ENCODE results near the gene RNGTT.

RNGTT gene

GRCh38 chr6:88584581-88585275 lies 378.7 kb downstream of the RNGTT start:
- no peak for DNase-seq

DNA sequence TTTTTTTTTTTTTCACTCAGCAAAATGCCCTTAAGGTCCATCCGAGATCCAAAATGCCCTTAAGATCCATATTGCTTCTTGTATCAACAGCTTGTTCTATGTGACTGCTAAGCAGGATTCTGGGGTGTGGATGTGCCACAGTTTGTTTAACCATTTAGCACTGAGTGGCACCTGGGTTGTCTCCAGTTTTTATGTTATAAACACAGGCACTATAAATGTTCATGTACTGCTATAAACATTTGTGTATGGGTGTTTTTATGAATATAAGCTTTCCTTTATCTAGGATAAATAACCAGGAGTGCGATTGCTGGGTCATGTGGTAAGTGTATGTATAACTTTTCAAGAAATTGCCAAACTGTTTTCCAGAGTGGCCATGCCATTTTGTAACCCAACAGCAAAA lies 386.0 kb downstream of the RNGTT start:
- no peak for DNase-seq

GRCh38 chr6:88575536-88575935 lies 387.9 kb downstream of the RNGTT start:
- no peak for DNase-seq

DNA sequence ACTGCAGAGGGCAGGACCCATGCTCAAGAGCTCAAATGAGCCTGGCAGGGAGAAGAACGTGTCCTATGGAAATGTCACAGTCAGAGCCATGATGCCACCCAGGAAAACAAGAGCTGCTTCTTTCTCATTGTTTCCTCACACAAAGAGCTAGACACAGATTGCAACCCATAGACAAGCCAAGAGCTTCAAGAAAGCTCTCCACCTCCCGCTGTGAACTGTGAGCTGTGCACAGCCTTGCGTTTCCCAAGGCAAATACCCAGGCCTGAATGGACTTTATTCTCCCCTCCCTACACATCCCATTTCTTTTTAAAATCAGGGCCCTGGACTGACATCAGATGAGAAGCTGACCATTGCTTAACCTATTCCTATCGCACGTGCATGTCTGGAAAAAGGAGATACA lies 388.8 kb downstream of the RNGTT start:
- DNase-seq = no peak

DNA sequence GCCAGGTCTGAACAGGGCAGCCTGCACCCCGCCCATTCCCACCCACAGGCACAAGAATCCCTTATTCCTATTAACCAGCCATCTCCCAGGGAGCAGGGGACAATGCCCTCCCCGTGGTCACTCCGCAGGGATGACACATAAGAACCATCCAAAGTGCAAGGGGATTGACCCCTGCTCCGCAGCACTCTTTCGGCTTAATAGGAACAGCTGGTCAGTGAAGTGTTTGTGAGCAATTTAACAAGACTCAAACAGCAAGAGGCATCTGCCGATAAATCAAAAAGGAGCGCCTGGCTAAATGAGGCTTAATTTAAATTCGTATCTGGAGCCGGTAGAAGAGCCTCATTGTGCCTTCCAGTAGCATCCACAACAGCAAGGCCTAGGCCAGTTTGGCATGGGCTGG lies 389.4 kb downstream of the RNGTT start:
- DNase-seq = no peak

GRCh38 chr6:88573561-88573960 lies 389.9 kb downstream of the RNGTT start:
- no peak for DNase-seq

- no peak for DNase-seq
Measured at GRCh38 chr6:88572449-88573139, 390.8 kb downstream of the RNGTT start.

DNA sequence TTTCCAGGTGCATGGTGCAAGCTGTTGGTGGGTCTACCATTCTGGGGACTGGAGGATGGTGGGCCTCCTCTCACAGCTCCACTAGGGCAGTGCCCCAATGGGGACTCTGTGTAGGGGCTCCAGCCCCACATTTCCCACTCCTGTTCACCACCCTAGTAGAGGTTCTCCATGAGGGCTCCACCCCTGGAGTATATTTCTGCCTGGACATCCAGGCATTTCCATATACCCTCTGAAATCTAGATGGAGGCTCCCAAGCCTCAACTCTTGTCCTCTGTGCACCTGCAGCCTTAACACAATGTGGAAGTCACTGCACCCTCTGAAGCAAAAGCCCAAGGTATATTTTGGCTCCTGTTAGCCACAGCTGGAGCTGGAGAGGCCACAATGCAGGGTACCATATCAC lies 393.5 kb downstream of the RNGTT start:
- no peak for DNase-seq

DNA sequence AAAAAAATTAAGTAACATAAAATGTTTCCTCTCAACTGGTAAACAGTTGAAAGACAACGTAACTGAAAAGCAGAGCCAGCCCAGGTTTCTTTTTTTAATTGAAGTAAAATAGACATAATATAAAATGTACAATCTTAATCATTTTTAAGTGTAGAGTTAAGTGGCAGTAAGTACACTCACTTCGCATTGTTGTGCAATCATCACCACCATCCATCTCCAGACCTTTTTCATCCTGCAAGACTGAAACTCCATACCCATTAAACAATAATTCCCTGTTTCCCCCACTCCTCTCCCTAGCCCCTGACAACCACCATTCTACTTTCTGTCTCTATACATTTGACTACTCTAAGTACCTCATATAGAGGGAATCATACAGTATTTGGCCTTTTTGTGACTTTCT lies 395.7 kb downstream of the RNGTT start:
- no peak for DNase-seq

DNA sequence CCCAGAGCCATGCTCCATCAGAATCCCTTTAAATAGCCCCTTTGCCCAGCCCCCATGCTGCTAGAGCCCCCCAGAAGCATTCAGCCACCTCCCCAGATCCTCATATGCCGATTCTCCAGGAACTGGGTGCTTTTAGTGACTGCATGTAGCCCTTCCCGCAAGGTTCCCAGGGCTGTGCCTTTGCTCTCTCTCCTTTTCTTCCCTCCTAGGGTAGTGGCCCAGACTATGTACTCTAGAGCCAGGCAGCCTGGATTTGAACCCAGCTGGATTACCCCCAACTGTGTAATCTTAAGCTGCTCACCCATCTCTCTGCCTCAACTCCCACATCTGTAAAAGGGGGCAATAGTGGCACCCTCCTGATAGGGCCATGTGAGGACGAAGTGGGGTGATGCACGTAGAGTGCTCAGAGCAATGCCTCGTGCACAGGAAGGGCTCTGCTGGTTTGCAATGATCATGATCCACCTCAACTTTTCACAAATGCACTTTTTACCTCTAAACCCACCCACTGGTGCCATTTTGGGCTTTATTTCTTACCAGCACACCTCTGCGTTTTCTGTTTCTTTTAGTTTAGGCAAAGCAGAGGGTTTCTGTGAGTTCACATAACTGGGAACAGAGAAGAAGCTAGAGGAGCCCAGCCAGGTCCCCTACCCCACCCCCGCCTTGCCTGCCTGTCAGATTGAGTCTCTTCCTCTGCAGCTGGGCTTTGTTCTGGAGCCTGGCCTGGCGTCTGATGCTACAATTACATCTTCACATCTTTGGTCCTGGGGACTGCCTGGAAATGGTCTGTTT lies 396.5 kb downstream of the RNGTT start:
- DNase-seq = no peak

DNA sequence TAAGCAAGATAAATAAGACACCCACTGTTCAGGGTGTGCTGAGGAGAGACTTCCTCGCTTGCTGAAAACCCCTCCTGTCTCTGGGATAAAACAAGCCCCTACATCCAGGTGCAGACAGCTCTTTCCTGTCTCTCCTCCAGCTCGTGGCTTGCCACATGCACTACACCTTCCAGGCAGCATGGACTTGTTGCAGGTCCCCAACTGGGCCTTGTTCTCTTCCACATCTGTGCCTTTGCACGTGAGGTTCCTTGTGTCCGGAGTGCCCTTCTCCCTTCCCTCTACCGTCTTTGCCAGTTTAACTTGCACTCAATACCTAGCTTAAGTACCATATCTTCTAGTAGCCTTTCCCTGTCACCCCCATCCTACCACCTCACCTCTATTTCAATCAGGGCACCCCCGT lies 397.6 kb downstream of the RNGTT start:
- DNase-seq = no peak

DNA sequence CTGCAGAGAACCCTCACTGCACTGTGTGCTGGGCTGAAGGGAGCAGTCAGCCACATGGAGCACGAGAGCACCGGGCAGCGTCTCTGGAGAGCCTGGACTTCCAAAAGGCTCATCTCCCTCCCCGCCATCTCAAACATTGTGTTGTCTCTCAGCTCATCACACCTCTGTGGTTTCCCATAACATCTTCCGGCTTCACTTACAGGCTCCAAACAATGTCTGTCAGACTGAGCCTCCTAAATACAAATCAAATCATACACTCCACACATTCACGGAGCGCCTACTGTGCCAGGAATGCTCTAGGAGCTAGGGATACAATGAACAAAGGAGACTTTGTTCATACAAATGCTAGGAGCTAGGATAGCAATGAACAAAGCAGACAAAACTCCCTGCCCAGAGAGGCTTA lies 398.0 kb downstream of the RNGTT start:
- DNase-seq = no peak

DNA sequence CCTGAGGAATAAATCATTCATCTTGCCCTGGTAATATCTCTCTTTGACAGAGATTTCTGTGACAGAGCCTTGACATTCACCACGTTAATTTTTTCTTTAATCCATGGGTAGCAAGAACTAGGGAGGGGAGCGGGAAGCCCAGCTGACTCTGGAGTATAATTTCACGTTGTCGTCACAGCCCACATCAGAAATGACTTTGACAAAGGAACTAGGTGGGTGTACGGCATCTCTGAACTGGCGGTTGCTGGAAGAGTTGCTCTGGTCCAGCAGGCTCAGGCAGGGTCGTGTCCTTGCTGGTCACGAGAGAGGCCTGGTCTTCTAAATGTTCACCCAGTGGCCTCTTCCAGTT lies 400.2 kb downstream of the RNGTT start:
- no peak for DNase-seq

DNA sequence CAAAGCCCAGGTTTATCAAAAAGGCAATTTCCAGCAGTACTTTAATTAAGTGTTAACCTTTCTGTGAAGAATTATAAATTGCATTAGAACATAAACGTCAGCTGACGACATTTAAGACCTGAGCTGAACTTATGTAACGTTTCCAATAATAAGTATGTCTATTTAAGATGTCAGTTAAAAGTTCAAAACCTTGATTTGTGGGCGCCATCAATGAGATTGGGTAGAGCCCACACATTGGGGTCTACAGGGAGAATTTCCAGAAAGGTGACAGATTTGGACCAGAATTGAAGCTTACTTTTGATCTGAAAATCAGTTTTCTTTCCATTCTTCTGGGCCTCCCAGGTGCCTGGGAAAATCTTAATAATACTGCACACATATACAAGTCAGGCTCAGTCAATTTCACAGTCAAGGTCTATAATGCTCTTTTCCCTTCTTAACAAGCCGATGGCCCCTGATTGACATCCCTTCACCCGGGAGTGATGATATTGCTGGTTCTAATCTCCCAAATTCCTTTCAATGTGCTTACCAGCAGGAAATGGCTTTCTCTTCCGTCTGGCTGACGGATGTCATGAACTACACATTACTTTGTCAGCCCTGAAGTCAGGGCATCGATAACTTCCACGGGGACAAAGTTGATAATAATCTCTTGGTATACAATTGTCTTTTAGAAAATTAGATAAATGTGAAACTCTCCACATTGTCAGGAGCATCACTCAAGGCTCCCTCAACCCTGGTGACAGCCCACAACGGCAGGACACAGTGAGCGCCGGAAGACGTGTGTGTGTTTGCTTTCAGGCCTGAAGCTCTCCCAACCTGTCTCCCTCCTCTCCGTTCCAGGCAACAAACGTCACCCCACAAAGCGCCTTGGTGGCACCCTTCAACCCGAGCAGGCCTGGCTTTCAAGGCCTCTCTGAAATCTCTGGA lies 400.8 kb downstream of the RNGTT start:
- no peak for DNase-seq

GRCh38 chr6:88561954-88562315 lies 401.5 kb downstream of the RNGTT start:
- no peak for DNase-seq

GRCh38 chr6:88561034-88561953 lies 402.1 kb downstream of the RNGTT start:
- DNase-seq = no peak

All from CD4-positive, alpha-beta T cell treated with Interleukin-1 beta for 1 hour (primary cell).